Fibroblast of skin of scalp (primary cell): Measurements from ENCODE around the gene TRIO.

Experiments
- DNase-seq: peaks from one replicate; pipeline ENCODE4 v3.0.0-alpha.2; 2013

The TRIO gene

GRCh38 chr5:14440582-14441431 is 297.7 kb downstream of the TRIO start:
- peak; percentile 99 for DNase-seq

DNA sequence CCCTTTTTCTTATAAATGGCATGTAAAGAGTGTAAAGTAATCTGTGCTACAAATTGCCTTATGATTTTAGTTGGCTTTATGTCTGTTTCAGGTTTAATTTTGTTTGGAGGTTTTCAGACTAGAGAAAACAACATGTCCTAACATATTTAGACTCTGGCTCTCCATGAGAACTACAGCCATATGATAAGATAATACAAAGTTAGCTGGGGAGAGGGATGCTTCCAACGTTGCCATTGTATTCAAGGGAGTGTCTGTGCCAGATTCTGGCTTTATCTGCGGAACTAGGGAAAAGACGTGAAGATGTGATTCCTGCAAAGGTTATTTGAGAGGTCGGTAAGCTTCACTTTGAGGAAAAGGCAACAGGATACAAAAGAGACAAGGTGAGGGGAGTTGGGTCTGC is 298.5 kb downstream of the TRIO start:
- no peak for DNase-seq

- no peak for DNase-seq
Measured at GRCh38 chr5:14442536-14442935, 299.4 kb downstream of the TRIO start.

DNA sequence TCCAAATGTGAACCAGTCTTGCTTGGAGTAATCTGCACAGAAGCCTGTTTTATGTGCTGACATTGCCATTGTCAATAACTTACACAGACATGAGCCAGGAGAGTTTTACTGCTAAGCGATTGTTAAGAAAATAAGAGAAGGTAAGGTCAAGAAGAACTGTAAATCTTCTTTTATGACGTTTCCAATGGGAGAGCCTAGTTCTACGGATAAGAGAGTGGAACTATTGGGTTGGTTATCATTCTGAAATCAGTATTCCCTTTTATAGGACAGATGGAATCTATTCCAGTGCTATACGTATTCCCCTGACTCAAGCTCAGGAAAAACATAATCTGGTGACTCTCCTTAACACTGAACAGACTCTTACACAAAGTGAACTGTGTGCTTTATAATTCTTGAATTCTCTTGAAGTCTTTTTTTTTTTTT is 300.5 kb downstream of the TRIO start:
- DNase-seq, result peak; percentile 62

GRCh38 chr5:14444161-14444560 is 301.0 kb downstream of the TRIO start:
- no peak for DNase-seq

DNA sequence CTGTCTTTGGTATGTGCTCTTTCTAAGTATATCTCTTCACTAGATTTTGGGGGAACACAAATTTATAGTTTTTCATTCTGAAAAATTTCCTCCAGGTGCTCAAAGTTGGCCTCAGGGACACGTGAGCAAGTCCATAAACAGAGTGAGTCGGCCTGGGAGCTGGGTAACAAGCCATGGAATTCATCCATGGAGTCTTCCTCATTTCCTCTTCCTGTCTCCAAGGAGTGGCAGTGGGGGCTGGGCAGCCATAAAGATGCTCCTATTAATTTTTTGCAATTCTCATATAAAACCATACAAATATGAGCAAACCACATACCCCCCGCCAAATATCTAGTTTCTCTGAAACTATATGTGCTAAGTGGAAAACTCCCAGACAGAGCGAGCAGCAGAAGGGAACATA is 301.9 kb downstream of the TRIO start:
- DNase-seq, result peak; percentile 53

DNA sequence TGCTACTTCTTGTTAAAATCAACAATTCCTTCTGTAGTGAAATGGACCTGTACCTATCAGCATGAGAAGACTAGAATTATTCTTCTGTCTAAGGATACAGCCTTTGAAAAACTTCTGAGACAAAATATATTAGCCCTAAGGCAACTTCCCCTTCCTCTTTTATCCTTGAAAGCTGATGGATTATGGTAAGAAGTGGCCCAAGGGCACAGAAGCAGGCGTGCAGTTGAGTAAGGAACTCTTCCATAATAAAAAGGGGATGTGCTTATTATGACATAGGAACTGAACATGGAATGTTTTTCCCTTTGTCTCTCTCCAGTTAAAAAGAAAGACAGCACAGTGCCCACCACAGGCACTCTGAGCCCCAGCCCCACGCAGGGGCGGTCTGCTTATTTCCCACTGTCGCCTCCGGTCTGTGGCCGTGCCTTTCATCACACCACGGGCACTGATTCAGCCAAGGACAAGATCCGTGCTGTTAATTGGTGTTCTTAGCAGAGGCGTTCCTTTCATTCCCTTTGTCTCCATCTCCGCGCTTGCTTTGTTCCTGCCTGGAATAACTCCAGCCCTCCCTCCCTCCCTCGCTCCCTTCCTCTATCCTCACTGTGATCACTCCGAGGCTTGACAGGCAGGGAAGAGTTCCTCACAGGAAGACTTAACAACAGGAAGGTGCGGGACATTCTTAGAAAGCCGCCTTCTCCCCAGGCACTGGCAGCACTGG is 302.6 kb downstream of the TRIO start:
- peak; percentile 75 for DNase-seq

DNA sequence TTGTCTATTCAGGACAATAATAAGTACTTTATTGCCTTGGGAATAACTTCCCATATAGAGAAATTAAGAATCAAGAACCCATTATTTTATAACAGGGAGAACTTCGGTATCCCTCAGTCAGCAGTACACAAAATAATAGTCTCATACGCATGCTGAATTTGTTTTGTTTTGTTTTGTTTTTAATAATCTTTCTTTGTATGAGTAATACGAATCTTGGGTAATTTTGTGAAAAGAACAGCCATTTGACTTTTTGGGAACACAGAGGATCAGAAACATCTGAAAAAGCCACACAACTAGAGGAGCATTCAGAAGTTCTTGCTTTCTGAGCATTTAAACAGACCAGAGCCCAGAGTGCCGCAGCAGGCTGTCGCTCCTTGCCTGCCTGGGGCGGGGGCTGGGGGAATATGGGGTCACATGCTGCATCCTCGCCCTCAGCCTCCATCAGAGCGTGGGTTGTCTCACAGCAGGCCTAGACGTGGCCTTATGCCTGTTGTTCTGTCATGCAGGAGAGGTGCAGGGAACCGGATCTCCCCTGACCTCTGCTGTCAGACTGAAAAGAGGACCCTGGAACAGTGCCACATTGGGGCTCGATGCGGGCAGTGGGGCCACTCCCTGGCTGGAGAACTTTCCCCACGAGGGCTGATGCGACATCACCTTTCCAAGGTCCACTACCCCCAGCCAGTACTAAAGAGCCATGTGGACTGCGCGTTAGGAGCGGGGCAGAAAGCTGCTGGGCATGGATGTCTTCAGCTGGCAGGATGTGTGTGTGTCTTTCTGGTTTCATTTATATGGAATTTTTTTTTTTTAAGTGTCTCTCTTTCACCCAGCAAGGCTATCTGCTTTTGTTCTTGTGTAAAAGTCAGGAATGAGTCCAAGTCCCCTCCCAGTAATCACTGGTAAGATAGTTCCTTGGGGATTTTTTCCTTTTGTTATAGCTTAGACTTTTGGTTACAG is 305.1 kb downstream of the TRIO start:
- DNase-seq, result peak; percentile 73

GRCh38 chr5:14449052-14449661 is 306.0 kb downstream of the TRIO start:
- DNase-seq, result peak; percentile 94

GRCh38 chr5:14450018-14450524 is 306.9 kb downstream of the TRIO start:
- peak; percentile 98 for DNase-seq

DNA sequence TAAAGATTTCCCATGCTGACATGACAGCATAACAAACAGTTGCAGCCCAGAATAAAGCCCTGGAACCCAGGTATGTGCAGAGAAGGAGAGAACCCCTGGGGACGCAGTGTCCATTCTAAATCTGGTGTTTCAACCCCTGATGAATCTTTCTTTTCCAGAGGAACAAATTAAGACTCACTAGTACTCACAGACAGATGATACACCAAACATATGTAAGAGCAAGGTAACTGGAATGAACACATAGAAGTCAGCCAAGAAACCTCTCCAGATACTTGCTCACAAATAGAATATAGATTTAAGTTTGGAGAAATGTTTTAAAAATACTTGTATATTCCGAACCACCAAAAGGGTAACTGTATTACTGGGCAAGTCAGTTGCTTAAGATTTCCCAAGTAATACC is 307.6 kb downstream of the TRIO start:
- DNase-seq, result no peak

GRCh38 chr5:14451871-14452270 is 308.7 kb downstream of the TRIO start:
- no peak for DNase-seq

DNA sequence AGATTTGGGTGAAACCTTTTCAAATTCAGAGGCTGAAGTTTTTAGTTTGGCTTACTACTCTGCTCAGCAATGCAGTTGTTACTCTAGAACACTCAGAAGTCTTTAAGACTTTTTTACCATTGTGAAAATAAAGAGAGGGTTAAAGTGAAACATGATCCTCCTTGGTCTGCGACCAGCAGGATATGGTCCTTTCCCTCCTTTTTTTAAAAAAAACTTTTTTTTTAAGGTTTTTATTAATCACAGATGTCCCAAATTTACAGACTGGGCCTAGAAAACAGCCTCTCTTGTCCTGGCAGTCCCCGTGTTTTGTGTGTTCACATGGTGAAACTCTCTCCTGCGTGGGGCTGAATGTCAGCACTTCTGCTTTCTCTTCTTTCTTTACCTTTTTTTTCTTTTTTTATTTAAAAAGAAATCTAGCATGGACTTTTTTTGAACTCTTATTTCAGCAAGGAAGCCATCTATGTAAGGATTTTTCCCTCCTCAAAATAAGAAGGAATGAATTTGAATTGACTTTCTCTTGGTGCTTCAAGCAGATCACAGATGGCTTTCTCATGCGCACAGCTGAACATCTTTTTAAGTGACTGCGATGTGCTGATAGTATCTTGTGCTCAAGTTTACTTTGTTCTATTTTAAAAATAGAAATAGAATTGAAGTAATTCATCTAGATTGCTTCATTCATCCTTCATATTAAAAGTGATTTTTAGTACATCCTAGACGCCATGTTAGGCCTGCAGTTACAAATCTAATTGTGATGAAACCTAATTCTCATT is 309.7 kb downstream of the TRIO start:
- peak; percentile 84 for DNase-seq

DNA sequence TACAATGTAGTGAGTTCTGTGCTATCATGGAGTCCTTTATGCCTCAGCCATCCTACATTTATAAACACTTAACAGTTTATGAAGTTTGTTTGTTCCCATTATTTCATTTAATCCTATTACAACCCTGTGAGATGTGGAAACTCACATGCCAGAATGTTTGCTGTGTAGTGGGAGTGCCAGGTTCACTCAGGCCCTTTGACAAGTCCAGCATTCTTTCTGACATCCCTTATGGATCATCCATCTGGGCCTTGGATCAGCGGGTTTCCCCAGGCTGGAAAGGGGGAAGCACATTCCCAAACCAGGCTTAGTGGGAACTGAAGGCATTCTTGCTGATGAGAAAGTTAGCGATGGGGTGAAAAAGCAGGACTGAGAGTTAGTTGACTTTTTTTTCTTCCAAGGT is 310.3 kb downstream of the TRIO start:
- DNase-seq, result peak; percentile 53

GRCh38 chr5:14455814-14456321 is 312.7 kb downstream of the TRIO start:
- no peak for DNase-seq

DNA sequence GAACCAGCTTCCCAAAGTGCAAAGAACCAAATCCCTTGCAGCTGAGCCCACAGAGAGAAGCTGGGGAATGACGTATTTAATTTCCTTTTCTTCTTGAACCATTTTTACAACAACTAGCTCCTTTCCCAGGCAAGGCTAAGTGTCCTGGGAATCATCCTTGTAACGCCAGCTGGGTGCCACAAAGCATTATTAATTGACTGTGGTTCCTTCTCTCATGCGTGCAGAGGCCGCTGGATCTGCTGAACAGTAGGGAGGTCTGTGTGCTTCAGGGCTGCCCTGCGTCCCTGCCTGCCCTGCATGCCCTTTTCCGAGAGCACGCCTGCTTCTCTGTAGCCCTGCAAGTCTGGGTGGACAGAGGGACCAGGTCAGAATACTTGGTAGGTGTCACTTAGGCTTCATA is 314.3 kb downstream of the TRIO start:
- no peak for DNase-seq

DNA sequence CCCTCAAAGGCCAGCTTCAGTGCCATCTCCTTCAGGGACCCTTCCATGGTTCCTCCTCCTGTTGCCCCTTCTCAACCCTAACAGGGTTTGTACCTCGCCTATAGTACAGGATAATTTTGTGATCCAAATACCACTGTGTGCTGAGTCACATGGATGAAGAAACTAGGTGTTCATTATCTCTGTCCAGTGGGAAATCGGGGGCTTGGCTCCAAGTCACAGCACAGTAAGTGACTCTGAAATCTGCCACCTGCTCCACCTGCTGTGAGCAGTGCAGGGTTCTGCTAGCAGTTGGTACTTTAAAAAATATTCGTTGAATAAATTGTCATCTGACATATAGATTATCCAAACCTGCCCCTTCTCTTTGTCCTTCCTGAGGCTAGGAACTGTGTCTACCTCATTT is 315.3 kb downstream of the TRIO start:
- no peak for DNase-seq

DNA sequence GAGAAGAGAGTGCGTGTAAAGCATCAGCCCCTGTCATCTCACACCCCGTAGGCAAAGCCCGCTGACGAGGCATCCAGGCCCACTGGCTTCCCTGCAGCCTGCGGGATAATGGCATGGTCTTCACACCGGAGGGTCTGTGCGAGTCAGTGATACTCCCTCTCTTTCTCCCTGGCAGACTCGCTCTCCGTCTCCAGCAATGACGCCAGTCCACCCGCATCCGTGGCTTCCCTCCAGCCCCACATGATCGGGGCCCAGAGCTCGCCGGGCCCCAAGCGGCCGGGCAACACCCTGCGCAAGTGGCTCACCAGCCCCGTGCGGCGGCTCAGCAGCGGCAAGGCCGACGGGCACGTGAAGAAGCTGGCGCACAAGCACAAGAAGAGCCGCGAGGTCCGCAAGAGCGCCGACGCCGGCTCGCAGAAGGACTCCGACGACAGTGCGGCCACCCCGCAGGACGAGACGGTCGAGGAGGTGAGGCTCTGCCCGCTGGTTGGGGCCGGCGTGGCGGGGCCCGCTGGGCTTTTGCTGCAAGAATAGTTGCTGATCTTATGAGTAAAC is 317.8 kb downstream of the TRIO start:
- DNase-seq, result no peak

DNA sequence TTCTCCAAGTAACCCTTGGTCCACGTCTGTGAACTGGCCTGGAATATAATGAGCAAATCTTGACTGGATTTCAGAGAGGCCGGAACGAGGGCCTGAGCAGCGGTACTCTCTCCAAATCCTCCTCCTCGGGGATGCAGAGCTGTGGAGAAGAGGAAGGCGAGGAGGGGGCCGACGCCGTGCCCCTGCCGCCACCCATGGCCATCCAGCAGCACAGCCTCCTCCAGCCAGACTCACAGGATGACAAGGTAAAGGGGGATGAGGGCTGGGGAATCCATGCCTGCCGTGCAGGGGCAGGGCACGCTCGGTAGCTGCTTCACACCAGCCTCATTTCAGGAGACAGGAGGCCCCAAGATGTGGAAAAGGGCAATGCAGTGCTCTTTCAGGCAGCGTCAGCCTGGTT is 319.5 kb downstream of the TRIO start:
- DNase-seq, result no peak

- DNase-seq, result no peak
Measured at GRCh38 chr5:14463629-14464028, 320.5 kb downstream of the TRIO start.

- no peak for DNase-seq
Measured at GRCh38 chr5:14464096-14464495, 321.0 kb downstream of the TRIO start.
